ENCODE results near the gene HMBS.

Gene HMBS

DNA sequence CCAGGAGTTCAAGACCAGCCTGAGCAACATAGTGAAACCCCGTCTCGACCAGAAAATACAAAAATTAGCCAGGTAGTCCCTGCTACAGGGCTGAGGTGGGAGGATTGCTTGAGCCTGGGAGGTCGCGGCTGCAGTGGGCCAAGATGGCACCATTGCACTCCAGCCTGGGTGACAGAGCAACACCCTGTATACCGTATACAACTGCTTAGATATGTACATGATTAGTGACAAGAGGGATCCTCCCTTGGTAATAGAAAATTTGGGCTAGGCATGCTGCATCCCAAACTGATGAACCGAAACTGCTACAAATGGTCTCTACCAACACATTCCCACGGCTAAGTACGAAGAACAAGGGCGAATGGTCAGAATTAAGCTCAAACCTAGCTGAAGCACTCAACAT lies 41.8 kb upstream of the HMBS start (continued):
- TF ChIP-seq, protein P1, sequence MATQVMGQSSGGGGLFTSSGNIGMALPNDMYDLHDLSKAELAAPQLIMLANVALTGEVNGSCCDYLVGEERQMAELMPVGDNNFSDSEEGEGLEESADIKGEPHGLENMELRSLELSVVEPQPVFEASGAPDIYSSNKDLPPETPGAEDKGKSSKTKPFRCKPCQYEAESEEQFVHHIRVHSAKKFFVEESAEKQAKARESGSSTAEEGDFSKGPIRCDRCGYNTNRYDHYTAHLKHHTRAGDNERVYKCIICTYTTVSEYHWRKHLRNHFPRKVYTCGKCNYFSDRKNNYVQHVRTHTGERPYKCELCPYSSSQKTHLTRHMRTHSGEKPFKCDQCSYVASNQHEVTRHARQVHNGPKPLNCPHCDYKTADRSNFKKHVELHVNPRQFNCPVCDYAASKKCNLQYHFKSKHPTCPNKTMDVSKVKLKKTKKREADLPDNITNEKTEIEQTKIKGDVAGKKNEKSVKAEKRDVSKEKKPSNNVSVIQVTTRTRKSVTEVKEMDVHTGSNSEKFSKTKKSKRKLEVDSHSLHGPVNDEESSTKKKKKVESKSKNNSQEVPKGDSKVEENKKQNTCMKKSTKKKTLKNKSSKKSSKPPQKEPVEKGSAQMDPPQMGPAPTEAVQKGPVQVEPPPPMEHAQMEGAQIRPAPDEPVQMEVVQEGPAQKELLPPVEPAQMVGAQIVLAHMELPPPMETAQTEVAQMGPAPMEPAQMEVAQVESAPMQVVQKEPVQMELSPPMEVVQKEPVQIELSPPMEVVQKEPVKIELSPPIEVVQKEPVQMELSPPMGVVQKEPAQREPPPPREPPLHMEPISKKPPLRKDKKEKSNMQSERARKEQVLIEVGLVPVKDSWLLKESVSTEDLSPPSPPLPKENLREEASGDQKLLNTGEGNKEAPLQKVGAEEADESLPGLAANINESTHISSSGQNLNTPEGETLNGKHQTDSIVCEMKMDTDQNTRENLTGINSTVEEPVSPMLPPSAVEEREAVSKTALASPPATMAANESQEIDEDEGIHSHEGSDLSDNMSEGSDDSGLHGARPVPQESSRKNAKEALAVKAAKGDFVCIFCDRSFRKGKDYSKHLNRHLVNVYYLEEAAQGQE (tag by site-specific recombination; IDR thresholded peaks at IDR 0.05), result no peak
- TF ChIP-seq ZNF510 (tag by site-specific recombination; IDR thresholded peaks at IDR 0.05; ENCODE audit: insufficient replicate concordance) (no peak), ZNF701 (tag by site-specific recombination; IDR thresholded peaks at IDR 0.05) (no peak), ZNF600 (tag by site-specific recombination; IDR thresholded peaks at IDR 0.05) (no peak), ZNF24 (tag by site-specific recombination; IDR thresholded peaks at IDR 0.05) (no peak), ZNF223 (tag by site-specific recombination; IDR thresholded peaks at IDR 0.05) (no peak), ZNF585B (tag by site-specific recombination; IDR thresholded peaks at IDR 0.05) (no peak), ZNF596 (tag by site-specific recombination; IDR thresholded peaks at IDR 0.05) (no peak), ZNF558 (tag by site-specific recombination; IDR thresholded peaks at IDR 0.05) (no peak), OVOL3 (tag by site-specific recombination; IDR thresholded peaks at IDR 0.05) (no peak)
- TF ChIP-seq, protein P2, sequence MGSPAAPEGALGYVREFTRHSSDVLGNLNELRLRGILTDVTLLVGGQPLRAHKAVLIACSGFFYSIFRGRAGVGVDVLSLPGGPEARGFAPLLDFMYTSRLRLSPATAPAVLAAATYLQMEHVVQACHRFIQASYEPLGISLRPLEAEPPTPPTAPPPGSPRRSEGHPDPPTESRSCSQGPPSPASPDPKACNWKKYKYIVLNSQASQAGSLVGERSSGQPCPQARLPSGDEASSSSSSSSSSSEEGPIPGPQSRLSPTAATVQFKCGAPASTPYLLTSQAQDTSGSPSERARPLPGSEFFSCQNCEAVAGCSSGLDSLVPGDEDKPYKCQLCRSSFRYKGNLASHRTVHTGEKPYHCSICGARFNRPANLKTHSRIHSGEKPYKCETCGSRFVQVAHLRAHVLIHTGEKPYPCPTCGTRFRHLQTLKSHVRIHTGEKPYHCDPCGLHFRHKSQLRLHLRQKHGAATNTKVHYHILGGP (tag by site-specific recombination; IDR thresholded peaks at IDR 0.05), result no peak
- TF ChIP-seq, protein P3, sequence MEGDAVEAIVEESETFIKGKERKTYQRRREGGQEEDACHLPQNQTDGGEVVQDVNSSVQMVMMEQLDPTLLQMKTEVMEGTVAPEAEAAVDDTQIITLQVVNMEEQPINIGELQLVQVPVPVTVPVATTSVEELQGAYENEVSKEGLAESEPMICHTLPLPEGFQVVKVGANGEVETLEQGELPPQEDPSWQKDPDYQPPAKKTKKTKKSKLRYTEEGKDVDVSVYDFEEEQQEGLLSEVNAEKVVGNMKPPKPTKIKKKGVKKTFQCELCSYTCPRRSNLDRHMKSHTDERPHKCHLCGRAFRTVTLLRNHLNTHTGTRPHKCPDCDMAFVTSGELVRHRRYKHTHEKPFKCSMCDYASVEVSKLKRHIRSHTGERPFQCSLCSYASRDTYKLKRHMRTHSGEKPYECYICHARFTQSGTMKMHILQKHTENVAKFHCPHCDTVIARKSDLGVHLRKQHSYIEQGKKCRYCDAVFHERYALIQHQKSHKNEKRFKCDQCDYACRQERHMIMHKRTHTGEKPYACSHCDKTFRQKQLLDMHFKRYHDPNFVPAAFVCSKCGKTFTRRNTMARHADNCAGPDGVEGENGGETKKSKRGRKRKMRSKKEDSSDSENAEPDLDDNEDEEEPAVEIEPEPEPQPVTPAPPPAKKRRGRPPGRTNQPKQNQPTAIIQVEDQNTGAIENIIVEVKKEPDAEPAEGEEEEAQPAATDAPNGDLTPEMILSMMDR (tag by site-specific recombination; IDR thresholded peaks at IDR 0.05), result no peak

DNA sequence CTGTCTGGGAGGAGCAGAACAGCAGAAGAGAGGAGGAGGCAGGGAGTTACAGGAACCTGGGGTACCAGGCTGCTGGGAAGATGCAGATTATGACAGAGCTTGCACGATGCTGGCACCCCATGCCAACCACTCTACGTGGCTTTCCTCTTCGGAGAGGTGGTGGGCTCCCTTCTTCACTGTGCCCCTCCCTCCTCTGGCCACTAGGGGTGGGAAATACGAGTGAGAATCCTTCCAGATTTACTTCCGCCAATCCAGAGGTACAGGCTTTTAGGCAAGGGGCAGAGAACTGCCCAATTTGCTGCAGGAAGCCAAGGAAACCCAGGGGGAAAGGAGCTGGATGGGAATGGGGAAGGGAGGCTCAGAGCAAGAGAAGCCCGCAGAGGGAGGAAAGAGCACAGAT lies 40.0 kb upstream of the HMBS start:
- TF ChIP-seq ZNF571 (tag by site-specific recombination; IDR thresholded peaks at IDR 0.05) (no peak), ZNF266 (tag by site-specific recombination; IDR thresholded peaks at IDR 0.05; ENCODE audit: low read depth) (no peak), ZNF530 (tag by site-specific recombination; IDR thresholded peaks at IDR 0.05; ENCODE audit: low read depth) (no peak), ZNF19 (tag by site-specific recombination; IDR thresholded peaks at IDR 0.05; ENCODE audit: low read depth) (no peak), ZNF610 (tag by site-specific recombination; IDR thresholded peaks at IDR 0.05; ENCODE audit: borderline replicate concordance) (no peak)
- H3K27ac ChIP-seq (ENCODE audit: extremely low read depth, low read depth, low read length), result no peak overlapping the region
- CTCF ChIA-PET, result no interaction called here
- H3K36me3 ChIP-seq (ENCODE audit: control insufficient read depth in 2 of 2, insufficient read depth in 1 of 2, low read length in 2 of 2), result peaks cover 0 to 53% of the 10 kb centered on the region in 2 experiments; a peak in 2 of 3 replicates
- POLR2A ChIA-PET, result interaction anchor here (0.6 kb wide), 1 partner anchor 159 kb away, joined by 3 read pairs; no protein-coding TSS in a partner anchor
- H3K4me1 ChIP-seq (ENCODE audit: control insufficient read depth, insufficient read depth, low read length), result no peaks in the 10 kb centered on the region
- no peak overlapping the region for H3K4me3 ChIP-seq (ENCODE audit: low read depth, low read length)
- H3K9me3 ChIP-seq (ENCODE audit: control insufficient read depth, insufficient read depth, low read depth, low read length), result no peaks in the 10 kb centered on the region

DNA sequence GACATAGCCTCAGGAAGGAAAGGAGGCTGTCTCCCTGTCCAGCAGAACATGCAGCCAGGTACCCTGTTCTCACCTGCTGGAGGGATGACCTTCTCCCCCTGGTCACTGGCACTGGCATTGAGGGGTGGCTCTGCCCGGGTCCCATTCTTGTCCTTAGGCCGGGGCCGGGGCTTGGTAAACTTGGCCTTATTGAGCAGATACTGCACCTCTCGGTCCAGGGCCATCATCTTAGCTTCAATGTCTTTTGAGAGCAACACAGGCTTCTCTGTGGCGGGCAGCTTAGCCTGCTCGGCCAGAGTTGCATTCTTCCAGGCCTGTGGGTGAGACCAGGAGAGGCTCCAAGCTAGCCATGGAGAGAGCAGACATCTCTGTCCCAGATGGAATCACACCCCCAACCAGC lies 38.2 kb upstream of the HMBS start:
- POLR2A ChIA-PET, result no interaction called here
- Histone ChIP-seq H3K27ac (ENCODE audit: extremely low read depth, low read depth, low read length) (no peak overlapping the region), H3K4me1 (ENCODE audit: control insufficient read depth, insufficient read depth, low read length) (no peaks in the 10 kb centered on the region), H3K4me3 (ENCODE audit: low read depth, low read length) (no peak overlapping the region), H3K36me3 (ENCODE audit: control insufficient read depth in 2 of 2, insufficient read depth in 1 of 2, low read length in 2 of 2) (peaks cover 0 to 71% of the 10 kb centered on the region in 2 experiments; a peak in 2 of 3 replicates), H3K9me3 (ENCODE audit: control insufficient read depth, insufficient read depth, low read depth, low read length) (no peaks in the 10 kb centered on the region)
- CTCF ChIA-PET, result interaction anchor here (1.2 kb wide), 1 partner anchor 84 kb away, joined by 5 read pairs; no protein-coding TSS in a partner anchor
- no peak for TF ChIP-seq SP2 (tag by site-specific recombination; IDR thresholded peaks at IDR 0.05)
- TF ChIP-seq ZNF660 (tag by site-specific recombination; IDR thresholded peaks at IDR 0.05), result no peak
- TF ChIP-seq ZBTB48 (tag by site-specific recombination; IDR thresholded peaks at IDR 0.05), result no peak
- no peak for TF ChIP-seq ZNF585B (tag by site-specific recombination; IDR thresholded peaks at IDR 0.05)
- TF ChIP-seq ZNF366 (tag by site-specific recombination; conservative IDR thresholded peaks at IDR 0.05), result no peak
- no peak for TF ChIP-seq ZNF112 (tag by site-specific recombination; IDR thresholded peaks at IDR 0.05)
- no peak for TF ChIP-seq ZFP37 (tag by site-specific recombination; IDR thresholded peaks at IDR 0.05)
- TF ChIP-seq, protein P4, sequence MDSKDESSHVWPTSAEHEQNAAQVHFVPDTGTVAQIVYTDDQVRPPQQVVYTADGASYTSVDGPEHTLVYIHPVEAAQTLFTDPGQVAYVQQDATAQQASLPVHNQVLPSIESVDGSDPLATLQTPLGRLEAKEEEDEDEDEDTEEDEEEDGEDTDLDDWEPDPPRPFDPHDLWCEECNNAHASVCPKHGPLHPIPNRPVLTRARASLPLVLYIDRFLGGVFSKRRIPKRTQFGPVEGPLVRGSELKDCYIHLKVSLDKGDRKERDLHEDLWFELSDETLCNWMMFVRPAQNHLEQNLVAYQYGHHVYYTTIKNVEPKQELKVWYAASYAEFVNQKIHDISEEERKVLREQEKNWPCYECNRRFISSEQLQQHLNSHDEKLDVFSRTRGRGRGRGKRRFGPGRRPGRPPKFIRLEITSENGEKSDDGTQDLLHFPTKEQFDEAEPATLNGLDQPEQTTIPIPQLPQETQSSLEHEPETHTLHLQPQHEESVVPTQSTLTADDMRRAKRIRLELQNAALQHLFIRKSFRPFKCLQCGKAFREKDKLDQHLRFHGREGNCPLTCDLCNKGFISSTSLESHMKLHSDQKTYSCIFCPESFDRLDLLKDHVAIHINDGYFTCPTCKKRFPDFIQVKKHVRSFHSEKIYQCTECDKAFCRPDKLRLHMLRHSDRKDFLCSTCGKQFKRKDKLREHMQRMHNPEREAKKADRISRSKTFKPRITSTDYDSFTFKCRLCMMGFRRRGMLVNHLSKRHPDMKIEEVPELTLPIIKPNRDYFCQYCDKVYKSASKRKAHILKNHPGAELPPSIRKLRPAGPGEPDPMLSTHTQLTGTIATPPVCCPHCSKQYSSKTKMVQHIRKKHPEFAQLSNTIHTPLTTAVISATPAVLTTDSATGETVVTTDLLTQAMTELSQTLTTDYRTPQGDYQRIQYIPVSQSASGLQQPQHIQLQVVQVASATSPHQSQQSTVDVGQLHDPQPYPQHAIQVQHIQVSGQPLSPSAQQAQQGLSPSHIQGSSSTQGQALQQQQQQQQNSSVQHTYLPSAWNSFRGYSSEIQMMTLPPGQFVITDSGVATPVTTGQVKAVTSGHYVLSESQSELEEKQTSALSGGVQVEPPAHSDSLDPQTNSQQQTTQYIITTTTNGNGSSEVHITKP (tag by site-specific recombination; IDR thresholded peaks at IDR 0.05), result no peak
- no peak for TF ChIP-seq ZNF335 (tag by site-specific recombination; conservative IDR thresholded peaks at IDR 0.05)
- TF ChIP-seq ZNF404 (tag by site-specific recombination; IDR thresholded peaks at IDR 0.05), result no peak

Data from HEK293 (cell line).